ENCODE measurements around the gene CST11. TPM values are rescaled to one million over a fixed set of nuclear protein-coding genes. Genes with fewer than 3 reads are reported as not detected.

Gene CST11
- total RNA-seq, 1 experiment from 2014 or later, result not detected

GRCh38 chr20:23440004-23440403 lies 12.7 kb downstream of the CST11 start:
- no TSS peak for BruUV-seq (replicated peaks)
- intact Hi-C loops (cut with micrococcal nuclease), result loop anchor here (5.0 kb wide), 1 partner anchor 557 kb away; no protein-coding TSS in a partner anchor

GRCh38 chr20:23438661-23439060 lies 14.0 kb downstream of the CST11 start:
- Mint-ChIP-seq H3K9me3 (ENCODE audit: unreplicated experiment) (no peaks in the 10 kb centered on the region), H3K27me3 (ENCODE audit: insufficient read depth, unreplicated experiment) (no peaks in the 10 kb centered on the region), H3K36me3 (ENCODE audit: insufficient read depth, unreplicated experiment) (no peaks in the 10 kb centered on the region), H3K4me3 (ENCODE audit: unreplicated experiment) (no peak overlapping the region), H3K27ac (ENCODE audit: low read depth, unreplicated experiment) (no peak overlapping the region), H3K4me1 (ENCODE audit: insufficient read depth, unreplicated experiment) (no peaks in the 10 kb centered on the region)
- no peak for DNase-seq (ENCODE audit: unreplicated experiment)
- intact Hi-C loops (cut with micrococcal nuclease), result no loop called here
- BruUV-seq (replicated peaks), result no TSS peak
- CTCF ChIA-PET, result interaction anchor here (1.3 to 13.1 kb wide), 3 partner anchors 16 to 229 kb away, joined by 4 to 541 read pairs (median 27); partner anchors contain the start of gene CST9
- POLR2A ChIA-PET, result interaction anchor here (0.6 kb wide), 1 partner anchor 202 kb away, joined by 3 read pairs; no protein-coding TSS in a partner anchor
- TF ChIP-seq CTCF (IDR thresholded peaks at IDR 0.05; ENCODE audit: unreplicated experiment), result no peak

More at GRCh38 chr20:23440004-23440403, 12.7 kb downstream of the CST11 start:
- Mint-ChIP-seq H3K27ac (ENCODE audit: low read depth, unreplicated experiment) (no peak overlapping the region), H3K27me3 (ENCODE audit: insufficient read depth, unreplicated experiment) (no peaks in the 10 kb centered on the region), H3K36me3 (ENCODE audit: insufficient read depth, unreplicated experiment) (no peaks in the 10 kb centered on the region), H3K4me1 (ENCODE audit: insufficient read depth, unreplicated experiment) (peaks cover 9% of the 10 kb centered on the region), H3K9me3 (ENCODE audit: unreplicated experiment) (no peaks in the 10 kb centered on the region), H3K4me3 (ENCODE audit: unreplicated experiment) (no peak overlapping the region)
- POLR2A ChIA-PET, result interaction anchor here (1.0 kb wide), 1 partner anchor 144 kb away, joined by 3 read pairs; no protein-coding TSS in a partner anchor
- CTCF ChIA-PET, result interaction anchor here (0.6 to 13.1 kb wide), 13 partner anchors 20 to 1127 kb away, joined by 3 to 541 read pairs (median 10); partner anchors contain the start of genes CST9 and NAPB
- DNase-seq (ENCODE audit: unreplicated experiment), result no peak
- no peak for TF ChIP-seq CTCF (IDR thresholded peaks at IDR 0.05; ENCODE audit: unreplicated experiment)

GRCh38 chr20:23437126-23437899 lies 15.4 kb downstream of the CST11 start:
- no peak for TF ChIP-seq CTCF (IDR thresholded peaks at IDR 0.05; ENCODE audit: unreplicated experiment)
- no peaks in the 10 kb centered on the region for H3K9me3 Mint-ChIP-seq (ENCODE audit: unreplicated experiment)
- H3K27me3 Mint-ChIP-seq (ENCODE audit: insufficient read depth, unreplicated experiment), result no peaks in the 10 kb centered on the region
- CTCF ChIA-PET, result interaction anchor here (0.6 to 13.1 kb wide), 7 partner anchors 9 to 691 kb away, joined by 3 to 541 read pairs (median 3); partner anchors contain the start of gene CST9
- BruUV-seq (replicated peaks), result no TSS peak
- H3K4me1 Mint-ChIP-seq (ENCODE audit: insufficient read depth, unreplicated experiment), result no peaks in the 10 kb centered on the region
- DNase-seq (ENCODE audit: unreplicated experiment), result no peak
- no peak overlapping the region for H3K27ac Mint-ChIP-seq (ENCODE audit: low read depth, unreplicated experiment)
- no peak overlapping the region for H3K4me3 Mint-ChIP-seq (ENCODE audit: unreplicated experiment)
- POLR2A ChIA-PET, result interaction anchor here (0.7 to 2.4 kb wide), 2 partner anchors 18 to 170 kb away, joined by 3 to 11 read pairs; no protein-coding TSS in a partner anchor
- intact Hi-C loops (cut with micrococcal nuclease), result no loop called here
- H3K36me3 Mint-ChIP-seq (ENCODE audit: insufficient read depth, unreplicated experiment), result no peaks in the 10 kb centered on the region

- no peaks in the 10 kb centered on the region for H3K9me3 Mint-ChIP-seq (ENCODE audit: unreplicated experiment)
- no peak overlapping the region for H3K4me3 Mint-ChIP-seq (ENCODE audit: unreplicated experiment)
- no peaks in the 10 kb centered on the region for H3K27me3 Mint-ChIP-seq (ENCODE audit: insufficient read depth, unreplicated experiment)
- intact Hi-C loops (cut with micrococcal nuclease), result no loop called here
- no peaks in the 10 kb centered on the region for H3K4me1 Mint-ChIP-seq (ENCODE audit: insufficient read depth, unreplicated experiment)
- BruUV-seq (replicated peaks), result no TSS peak
- no peaks in the 10 kb centered on the region for H3K36me3 Mint-ChIP-seq (ENCODE audit: insufficient read depth, unreplicated experiment)
- H3K27ac Mint-ChIP-seq (ENCODE audit: low read depth, unreplicated experiment), result no peak overlapping the region
- ChIA-PET CTCF (interaction anchor here (0.6 to 13.1 kb wide), 8 partner anchors 9 to 1360 kb away, joined by 3 to 541 read pairs (median 3); partner anchors contain the start of gene CST9), POLR2A (interaction anchor here (0.7 to 2.4 kb wide), 3 partner anchors 15 to 170 kb away, joined by 3 to 11 read pairs (median 7); partner anchors contain the start of gene NAPB)
- DNase-seq (ENCODE audit: unreplicated experiment), result no peak
- TF ChIP-seq CTCF (IDR thresholded peaks at IDR 0.05; ENCODE audit: unreplicated experiment), result no peak
These were observed 16.0 kb downstream of the CST11 start for GRCh38 chr20:23436681-23437080.
